HG03439 (cell line): Measurements from ENCODE around the gene CEP68.

ENCODE experiments used
- ATAC-seq: cut with Tn5 transposase; IDR thresholded peaks from one replicate; pipeline ENCODE4 v1.9.1; 2021; ENCODE audit warnings: mild to moderate bottlenecking, moderate library complexity; ENCODE audit not compliant: unreplicated experiment

CEP68 gene

GRCh38 chr2:65057391-65058052 lies 1.3 kb downstream of the CEP68 start:
- no peak for ATAC-seq

GRCh38 chr2:65059071-65059470 lies 2.9 kb downstream of the CEP68 start:
- ATAC-seq, result no peak

- ATAC-seq, result no peak
Measured at GRCh38 chr2:65061146-65061909, 5.1 kb downstream of the CEP68 start.

- no peak for ATAC-seq
Measured at GRCh38 chr2:65061910-65062339, 5.7 kb downstream of the CEP68 start.

- no peak for ATAC-seq
Measured at GRCh38 chr2:65062843-65063825, 6.9 kb downstream of the CEP68 start.

- ATAC-seq, result peak; percentile 69
Measured at GRCh38 chr2:65064728-65065552, 8.7 kb downstream of the CEP68 start.

- no peak for ATAC-seq
Measured at GRCh38 chr2:65067806-65068553, 11.8 kb downstream of the CEP68 start.

GRCh38 chr2:65069439-65069824 lies 13.2 kb downstream of the CEP68 start:
- no peak for ATAC-seq

- no peak for ATAC-seq
Measured at GRCh38 chr2:65070172-65070830, 14.1 kb downstream of the CEP68 start.

- ATAC-seq, result no peak
Measured at GRCh38 chr2:65070856-65071255, 14.6 kb downstream of the CEP68 start.

GRCh38 chr2:65071499-65072180 lies 15.4 kb downstream of the CEP68 start:
- peak; percentile 6 for ATAC-seq

GRCh38 chr2:65072181-65072970 lies 16.2 kb downstream of the CEP68 start:
- ATAC-seq, result peak; percentile 44

- ATAC-seq, result no peak
Measured at GRCh38 chr2:65073879-65074565, 17.8 kb downstream of the CEP68 start.

GRCh38 chr2:65075176-65075575 lies 19.0 kb downstream of the CEP68 start:
- ATAC-seq, result no peak

- no peak for ATAC-seq
Measured at GRCh38 chr2:65075605-65076344, 19.6 kb downstream of the CEP68 start.

GRCh38 chr2:65076345-65076710 lies 20.1 kb downstream of the CEP68 start:
- ATAC-seq, result no peak

GRCh38 chr2:65077898-65078297 lies 21.7 kb downstream of the CEP68 start:
- ATAC-seq, result no peak
